UCSD-AML1 (cell line): ENCODE results near the gene CHFR.
"Not testable (repeated sequence)": the region's sequence is repeated elsewhere in the genome, so short reads cannot be mapped to it uniquely, and the experiment has no call there.

Source experiments
- DNase-seq: peaks from one replicate; lab custom pipeline; 2025; ENCODE audit not compliant: unreplicated experiment; lab: John Stamatoyannopoulos, UW

The CHFR gene

GRCh38 chr12:132814232-132814631 is 73.2 kb downstream of the CHFR start:
- no peak for DNase-seq

- no peak for DNase-seq
Measured at GRCh38 chr12:132813443-132813842, 74.0 kb downstream of the CHFR start.

DNA sequence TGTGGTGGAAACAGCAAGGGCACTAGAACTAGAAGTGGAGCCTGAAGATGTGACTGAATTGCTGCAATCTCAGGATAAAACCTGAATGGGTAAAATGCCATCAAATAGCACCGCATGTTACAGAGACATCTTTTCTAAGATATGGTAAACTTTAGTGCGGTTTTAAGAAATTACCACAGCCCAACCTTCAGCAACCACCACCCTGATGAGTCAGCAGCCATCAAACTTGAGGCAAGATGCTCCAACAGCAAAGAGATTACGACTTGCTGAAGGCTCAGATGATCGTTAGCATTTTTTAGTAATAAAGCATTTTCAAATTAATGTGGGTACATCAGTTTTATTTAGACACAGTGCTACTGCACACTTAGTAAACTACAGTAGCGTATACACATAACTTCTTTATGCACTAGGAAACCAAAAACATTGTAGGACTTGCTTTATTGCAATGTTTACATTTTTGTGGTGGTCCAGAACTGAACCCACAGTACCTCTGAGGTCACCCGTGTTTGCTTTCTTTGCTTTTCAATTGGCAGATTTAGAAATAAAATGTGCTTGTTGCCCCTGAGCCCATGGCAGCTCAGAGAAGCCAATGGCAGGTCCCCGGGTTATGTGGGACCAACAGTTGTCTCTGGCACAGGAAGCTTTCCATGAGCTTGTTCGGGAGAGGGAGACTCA is 74.6 kb downstream of the CHFR start:
- no peak for DNase-seq

DNA sequence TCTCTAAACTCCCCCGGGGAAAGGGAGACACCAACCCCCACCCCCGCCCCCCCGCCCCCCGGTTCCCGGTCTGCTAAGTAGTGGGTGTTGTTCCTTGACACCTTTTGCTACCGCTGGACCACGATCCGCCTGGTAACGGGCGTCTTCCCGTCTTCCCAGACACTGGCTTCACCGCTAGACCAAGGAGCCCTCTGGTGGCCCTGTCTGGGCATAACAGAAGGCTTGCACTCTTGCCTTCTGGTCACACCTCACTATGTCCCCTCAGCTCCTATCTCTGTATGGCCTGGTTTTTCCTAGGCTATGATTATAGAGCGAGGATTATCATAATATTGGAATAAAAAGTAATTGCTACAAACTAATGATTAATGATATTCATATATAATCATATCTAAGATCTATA is 78.0 kb downstream of the CHFR start:
- peak; percentile 27 for DNase-seq

- no peak for DNase-seq
Measured at GRCh38 chr12:132807295-132808092, 79.9 kb downstream of the CHFR start.

GRCh38 chr12:132806857-132807256 is 80.5 kb downstream of the CHFR start:
- no peak for DNase-seq

DNA sequence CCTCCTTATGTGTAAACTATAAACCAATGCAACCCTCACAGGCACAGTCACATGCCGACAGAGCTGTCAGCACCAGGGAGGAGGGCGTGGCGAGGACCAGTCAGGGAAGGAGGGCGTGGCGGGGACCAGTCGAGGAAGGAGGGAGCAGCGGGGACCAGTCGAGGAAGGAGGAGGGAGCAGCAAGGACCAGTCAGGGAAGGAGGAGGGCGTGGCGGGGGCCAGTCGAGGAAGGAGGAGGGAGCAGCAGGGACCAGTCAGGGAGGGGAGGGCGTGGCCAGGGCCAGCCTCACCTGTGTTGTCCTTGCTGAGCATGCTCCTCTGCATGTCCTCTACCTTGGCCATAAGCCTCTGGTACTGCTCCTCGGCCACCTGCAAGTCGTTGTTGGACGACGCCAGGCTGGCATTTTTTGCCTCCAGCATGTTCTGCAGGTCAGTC is 83.0 kb downstream of the CHFR start:
- no peak for DNase-seq

DNA sequence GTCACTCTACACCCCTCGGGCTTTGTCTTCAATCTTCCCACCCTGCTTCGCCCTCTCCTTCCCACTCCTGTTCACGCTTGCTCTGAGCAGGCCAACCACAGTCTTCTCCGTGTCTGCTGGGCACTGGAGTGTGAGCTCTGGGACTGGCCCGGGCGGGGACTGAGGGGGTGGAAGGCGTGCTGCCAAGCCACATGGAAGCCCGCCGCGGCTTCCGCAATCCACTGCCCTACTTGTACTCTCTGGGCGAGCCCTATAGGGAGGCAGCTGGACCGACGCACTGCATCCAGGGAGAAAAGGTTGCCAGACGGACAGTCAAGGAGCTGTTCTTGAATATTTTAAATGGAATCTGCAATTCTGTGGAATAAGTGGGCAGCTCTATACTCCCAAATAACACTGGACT is 83.5 kb downstream of the CHFR start:
- DNase-seq: no peak

- DNase-seq: no peak
Measured at GRCh38 chr12:132803125-132803524, 84.3 kb downstream of the CHFR start.

DNA sequence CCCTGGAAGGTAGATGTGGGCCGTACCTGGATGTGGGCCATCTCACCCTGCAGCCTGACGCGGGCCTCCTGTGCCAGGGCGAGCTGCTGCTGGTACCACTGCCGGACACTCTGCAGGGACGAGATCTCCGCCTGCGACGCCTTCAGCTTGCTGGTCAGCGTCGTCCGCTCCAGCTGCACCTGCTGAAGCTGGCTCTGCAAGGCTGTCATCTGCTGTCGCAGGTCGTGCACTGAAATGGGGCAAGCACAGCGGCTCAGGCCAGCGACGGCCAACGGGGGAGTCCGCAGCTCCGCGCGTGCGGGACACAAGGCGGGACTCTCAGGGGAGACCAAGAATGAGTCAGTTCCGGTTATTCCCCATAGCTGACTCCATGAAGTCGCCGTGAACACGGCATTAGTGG is 85.7 kb downstream of the CHFR start:
- DNase-seq: no peak

DNA sequence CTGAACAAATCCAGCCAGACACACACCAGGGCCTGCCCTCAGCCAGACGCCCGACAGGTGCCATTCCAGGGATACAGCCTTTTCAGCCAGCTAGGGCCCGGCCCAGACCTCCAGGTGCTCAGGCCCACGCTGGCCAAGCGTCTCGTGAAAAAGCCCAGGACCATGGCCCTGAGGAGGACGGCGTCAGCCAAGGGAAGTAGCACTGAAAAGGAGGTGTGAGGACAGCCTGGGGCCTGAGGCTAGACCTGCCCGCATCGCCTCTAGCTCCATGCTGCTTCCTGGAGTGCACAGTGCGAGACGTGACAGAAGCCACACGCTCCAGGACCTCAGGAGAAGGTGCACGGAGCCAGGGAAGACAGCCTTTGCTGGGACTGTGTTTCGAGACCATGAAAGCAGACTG is 88.6 kb downstream of the CHFR start:
- DNase-seq: no peak

GRCh38 chr12:132797820-132798570 is 89.4 kb downstream of the CHFR start:
- DNase-seq: no peak

DNA sequence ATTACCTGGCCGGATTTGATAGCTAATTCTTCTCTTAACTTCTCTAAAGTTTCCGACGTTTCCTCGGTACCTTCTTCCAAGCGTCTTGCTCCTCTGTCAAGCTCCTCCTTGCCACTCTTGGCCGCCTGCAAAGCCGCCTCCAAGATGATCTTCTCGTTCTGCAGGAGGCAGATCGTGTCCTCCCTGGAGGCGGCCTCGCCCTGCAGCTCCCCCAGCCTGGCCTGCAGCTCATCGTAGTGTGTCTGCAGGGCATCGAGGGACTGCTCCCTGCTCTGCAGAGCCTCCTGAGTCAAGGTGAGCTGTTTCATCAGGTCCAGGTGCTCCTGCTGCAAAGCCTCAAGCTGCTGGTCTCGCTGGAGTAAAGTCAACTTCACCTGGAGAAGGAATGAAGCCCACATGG is 91.6 kb downstream of the CHFR start:
- no peak for DNase-seq

GRCh38 chr12:132791940-132792339 is 95.5 kb downstream of the CHFR start:
- DNase-seq: not testable (repeated sequence)

DNA sequence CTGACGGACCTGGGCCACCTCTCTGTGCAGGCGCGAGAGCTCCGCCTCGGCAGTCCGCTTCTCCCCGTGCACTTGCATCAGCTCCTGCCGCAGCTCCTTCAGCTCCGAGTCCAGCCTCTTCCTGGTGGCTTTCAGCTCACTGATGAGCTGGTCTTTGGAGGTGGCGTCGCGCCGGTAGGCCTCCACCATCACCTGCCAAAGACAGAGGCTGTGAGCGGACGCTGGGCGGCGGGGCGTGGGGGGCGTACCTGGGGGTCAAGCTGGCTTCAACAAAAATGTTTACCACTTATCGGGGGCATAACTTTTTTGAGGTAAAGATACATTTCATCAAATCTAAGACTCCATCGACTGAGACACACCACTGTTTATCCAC is 98.3 kb downstream of the CHFR start:
- DNase-seq: no peak

- DNase-seq: no peak
Measured at GRCh38 chr12:132788375-132789098, 98.9 kb downstream of the CHFR start.

GRCh38 chr12:132787877-132788276 is 99.5 kb downstream of the CHFR start:
- no peak for DNase-seq

DNA sequence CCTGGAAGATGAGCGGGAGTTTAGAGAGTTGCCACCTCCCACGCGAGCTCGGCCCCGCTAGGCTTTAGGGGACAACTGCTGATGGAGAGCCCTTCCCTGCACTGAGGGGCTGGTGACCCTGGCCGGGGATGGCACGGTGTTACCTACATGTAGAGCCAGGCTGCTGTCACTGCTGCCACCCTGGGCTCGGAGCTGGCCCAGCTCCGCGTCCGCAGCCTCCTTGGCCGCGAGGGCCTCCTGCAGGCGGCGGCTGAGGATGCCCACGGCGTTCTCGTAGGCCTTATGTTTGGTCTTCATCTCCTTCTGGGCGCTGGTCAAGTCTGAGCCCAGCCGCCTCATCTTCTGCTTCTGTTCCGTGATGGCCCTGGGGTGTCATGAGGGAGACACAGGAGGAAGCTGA is 101.2 kb downstream of the CHFR start:
- DNase-seq: no peak

GRCh38 chr12:132784580-132784979 is 102.8 kb downstream of the CHFR start:
- no peak for DNase-seq

GRCh38 chr12:132783917-132784531 is 103.4 kb downstream of the CHFR start:
- DNase-seq: no peak
